Neural crest cell (in vitro differentiated cells): ENCODE results near the gene AUTS2. TPM values are rescaled to one million over a fixed set of nuclear protein-coding genes. Genes with fewer than 3 reads are reported as not detected.
"Not testable (repeated sequence)": the region's sequence is repeated elsewhere in the genome, so short reads cannot be mapped to it uniquely, and the experiment has no call there.

ENCODE experiments used
- DNase-seq: peaks from one replicate; pipeline ENCODE4 v3.0.0; 2021; ENCODE audit warnings: low read depth, mixed read lengths, low spot score
- H3K27ac Mint-ChIP-seq: one replicate; pipeline ENCODE4 v1.8.0; 2021; ENCODE audit warnings: mild to moderate bottlenecking, mixed read lengths; ENCODE audit not compliant: unreplicated experiment
- H3K27me3 Mint-ChIP-seq: 2 replicates; pipeline ENCODE4 v1.8.0; 2021; ENCODE audit warnings: low read depth, mild to moderate bottlenecking, mixed read lengths
- H3K36me3 Mint-ChIP-seq: 2 replicates; pipeline ENCODE4 v1.8.0; 2021; ENCODE audit warnings: low read depth, mild to moderate bottlenecking, mixed read lengths
- H3K4me1 Mint-ChIP-seq: 2 replicates; pipeline ENCODE4 v1.8.0; 2021; ENCODE audit warnings: mixed read lengths
- H3K4me3 Mint-ChIP-seq: one replicate; pipeline ENCODE4 v1.8.0; 2021; ENCODE audit warnings: mild to moderate bottlenecking, mixed read lengths
- H3K9me3 Mint-ChIP-seq: 2 replicates; pipeline ENCODE4 v1.8.0; 2021; ENCODE audit warnings: mixed read lengths
- total RNA-seq: library from RNA; stranded (reverse); gene quantifications from 2 replicates; pipeline ENCODE4 v1.2.1, GENCODE V29; 2021
- TF ChIP-seq, protein P1 (sequence below): fragments of 200-600 bp; sonication (generic); conservative IDR thresholded peaks from 2 replicates; pipeline ENCODE4 v1.5.0; 2021; ENCODE audit warnings: antibody characterized with exemption, mild to moderate bottlenecking

The AUTS2 gene
- total RNA-seq, 1 donor from 2014 or later, result 152 TPM

GRCh38 chr7:70812511-70812910 is 1214.2 kb downstream of the AUTS2 start:
- H3K27me3 Mint-ChIP-seq, result peaks cover 3% of the 10 kb centered on the region
- TF ChIP-seq, protein P1, sequence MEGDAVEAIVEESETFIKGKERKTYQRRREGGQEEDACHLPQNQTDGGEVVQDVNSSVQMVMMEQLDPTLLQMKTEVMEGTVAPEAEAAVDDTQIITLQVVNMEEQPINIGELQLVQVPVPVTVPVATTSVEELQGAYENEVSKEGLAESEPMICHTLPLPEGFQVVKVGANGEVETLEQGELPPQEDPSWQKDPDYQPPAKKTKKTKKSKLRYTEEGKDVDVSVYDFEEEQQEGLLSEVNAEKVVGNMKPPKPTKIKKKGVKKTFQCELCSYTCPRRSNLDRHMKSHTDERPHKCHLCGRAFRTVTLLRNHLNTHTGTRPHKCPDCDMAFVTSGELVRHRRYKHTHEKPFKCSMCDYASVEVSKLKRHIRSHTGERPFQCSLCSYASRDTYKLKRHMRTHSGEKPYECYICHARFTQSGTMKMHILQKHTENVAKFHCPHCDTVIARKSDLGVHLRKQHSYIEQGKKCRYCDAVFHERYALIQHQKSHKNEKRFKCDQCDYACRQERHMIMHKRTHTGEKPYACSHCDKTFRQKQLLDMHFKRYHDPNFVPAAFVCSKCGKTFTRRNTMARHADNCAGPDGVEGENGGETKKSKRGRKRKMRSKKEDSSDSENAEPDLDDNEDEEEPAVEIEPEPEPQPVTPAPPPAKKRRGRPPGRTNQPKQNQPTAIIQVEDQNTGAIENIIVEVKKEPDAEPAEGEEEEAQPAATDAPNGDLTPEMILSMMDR, result peak; percentile 50
- H3K4me1 Mint-ChIP-seq, result no peaks in the 10 kb centered on the region
- no peak for DNase-seq
- no peaks in the 10 kb centered on the region for H3K36me3 Mint-ChIP-seq
- no peak overlapping the region for H3K4me3 Mint-ChIP-seq
- H3K27ac Mint-ChIP-seq, result no peak overlapping the region
- no peaks in the 10 kb centered on the region for H3K9me3 Mint-ChIP-seq

- not testable (repeated sequence) for H3K9me3 Mint-ChIP-seq, H3K4me1 Mint-ChIP-seq, H3K36me3 Mint-ChIP-seq, DNase-seq, H3K4me3 Mint-ChIP-seq, H3K27ac Mint-ChIP-seq
- H3K27me3 Mint-ChIP-seq, result peaks cover 26% of the 10 kb centered on the region
These were observed 1224.2 kb downstream of the AUTS2 start for GRCh38 chr7:70822490-70822889.

GRCh38 chr7:70829221-70830059 is 1231.2 kb downstream of the AUTS2 start:
- TF ChIP-seq, protein P1, result peak; percentile 84
- Mint-ChIP-seq H3K4me3 (peak overlapping the region; percentile 39), H3K4me1 (peaks cover 10% of the 10 kb centered on the region), H3K36me3 (no peaks in the 10 kb centered on the region), H3K9me3 (peaks cover 2% of the 10 kb centered on the region), H3K27ac (no peak overlapping the region), H3K27me3 (peaks cover 18% of the 10 kb centered on the region)
- DNase-seq, result peak; percentile 74

DNA sequence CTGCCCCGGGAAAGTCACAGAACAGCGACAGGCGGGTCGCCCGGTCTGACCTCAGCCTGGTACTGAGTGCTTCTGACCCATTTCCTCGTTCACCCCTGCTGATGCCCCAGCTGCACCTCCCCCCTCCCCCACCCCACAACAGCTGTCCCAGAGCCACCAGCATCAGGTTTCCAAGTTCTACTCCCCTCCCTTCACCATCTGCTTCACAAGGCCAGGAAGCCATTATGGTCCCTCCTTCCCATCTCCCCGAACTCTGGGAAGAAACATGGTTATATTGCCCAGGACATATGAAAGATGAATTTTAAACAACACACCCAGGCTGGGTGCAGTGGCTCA is 1231.8 kb downstream of the AUTS2 start:
- H3K4me1 Mint-ChIP-seq, result peaks cover 10% of the 10 kb centered on the region
- no peak for DNase-seq
- no peak overlapping the region for H3K27ac Mint-ChIP-seq
- H3K36me3 Mint-ChIP-seq, result no peaks in the 10 kb centered on the region
- H3K27me3 Mint-ChIP-seq, result peaks cover 16% of the 10 kb centered on the region
- TF ChIP-seq, protein P1, result no peak
- H3K9me3 Mint-ChIP-seq, result peaks cover 2% of the 10 kb centered on the region
- no peak overlapping the region for H3K4me3 Mint-ChIP-seq

DNA sequence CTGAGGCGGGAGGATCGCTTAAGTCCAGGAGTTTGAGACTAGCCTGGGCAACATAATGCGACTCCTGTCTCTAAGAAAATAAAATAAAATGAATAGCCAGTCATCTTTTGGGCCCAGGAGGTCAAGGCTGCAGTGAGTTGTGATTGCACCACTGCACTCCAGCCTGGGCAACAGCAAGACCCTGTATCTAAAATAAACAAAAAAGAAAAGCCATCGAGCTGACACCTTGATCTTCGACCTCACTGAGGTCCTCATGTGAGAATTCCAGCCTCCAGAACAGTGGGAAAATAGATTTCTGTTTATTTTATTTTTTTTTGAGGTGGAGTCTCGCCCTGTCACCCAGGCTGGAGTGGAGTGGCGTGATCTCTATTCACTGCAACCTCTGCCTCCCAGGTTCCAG is 1232.2 kb downstream of the AUTS2 start:
- Mint-ChIP-seq H3K4me3 (no peak overlapping the region), H3K27me3 (peaks cover 13% of the 10 kb centered on the region), H3K27ac (no peak overlapping the region), H3K4me1 (peaks cover 10% of the 10 kb centered on the region), H3K9me3 (peaks cover 4% of the 10 kb centered on the region), H3K36me3 (no peaks in the 10 kb centered on the region)
- TF ChIP-seq, protein P1, result no peak
- DNase-seq, result no peak

DNA sequence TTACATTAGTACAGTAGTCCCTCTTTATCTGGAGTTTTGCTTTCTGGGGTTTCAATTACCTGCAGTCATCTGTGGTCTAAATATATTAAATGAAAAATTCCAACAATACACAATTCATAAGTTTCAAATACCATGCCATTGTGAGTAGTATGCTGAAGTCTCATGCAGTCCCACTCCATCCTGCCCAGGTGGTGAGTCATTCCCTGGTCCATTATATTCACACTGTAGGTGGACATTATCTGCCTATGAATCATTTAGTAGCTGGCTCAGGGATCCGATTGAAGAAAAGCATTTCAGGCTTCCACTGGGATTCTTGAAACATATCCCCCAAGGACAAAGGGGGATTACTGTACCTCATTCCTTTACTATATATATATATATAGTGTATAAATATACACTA is 1235.5 kb downstream of the AUTS2 start:
- Mint-ChIP-seq H3K9me3 (peaks cover 5% of the 10 kb centered on the region), H3K36me3 (no peaks in the 10 kb centered on the region), H3K4me3 (no peak overlapping the region), H3K27ac (no peak overlapping the region), H3K4me1 (peaks cover 15% of the 10 kb centered on the region), H3K27me3 (peaks cover 2% of the 10 kb centered on the region)
- DNase-seq, result no peak
- TF ChIP-seq, protein P1, result no peak
